ENCODE measurements around the gene SEC23IP. TPM values are rescaled to one million over a fixed set of nuclear protein-coding genes. Genes with fewer than 3 reads are reported as not detected.

The SEC23IP gene
- total and polyA plus RNA-seq, 8 donors: 4.1 to 82.1 (median 14.8) TPM

DNA sequence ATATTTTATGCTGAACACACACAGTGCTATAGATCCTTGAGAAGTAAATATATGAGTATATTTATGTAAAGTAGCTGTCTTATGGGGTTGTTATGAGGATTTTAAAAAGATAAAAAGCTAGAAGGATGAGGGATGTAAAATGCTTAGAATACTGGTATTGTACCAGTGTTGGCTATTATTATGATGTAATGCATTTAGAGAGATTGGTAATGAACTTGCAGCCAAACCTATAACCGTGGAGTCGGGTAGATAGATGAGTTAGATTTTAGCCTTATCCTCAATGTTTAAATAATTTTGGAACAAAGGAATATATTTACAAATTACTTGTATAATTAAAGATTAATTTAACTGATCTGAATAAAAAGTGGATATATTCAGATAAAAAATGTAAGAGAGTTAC, 99.3 kb downstream of the SEC23IP start:
- no peak overlapping the region for H3K27ac ChIP-seq
- peaks cover 0 to 3% (median 0%) of the 10 kb centered on the region in 3 donors for H3K27me3 ChIP-seq
- H3K9me3 ChIP-seq: peaks cover 0 to 18% (median 5%) of the 10 kb centered on the region in 4 donors
- intact Hi-C loops (cut with DNase I; ENCODE audit: low total_unique reads): no loop called here
- TF ChIP-seq POLR2AphosphoS5 (IDR thresholded peaks at IDR 0.05): no peak
- no peak for TF ChIP-seq POLR2A (IDR thresholded peaks at IDR 0.05)
- TF ChIP-seq EP300 (IDR thresholded peaks at IDR 0.05): no peak
- TF ChIP-seq, protein P1, sequence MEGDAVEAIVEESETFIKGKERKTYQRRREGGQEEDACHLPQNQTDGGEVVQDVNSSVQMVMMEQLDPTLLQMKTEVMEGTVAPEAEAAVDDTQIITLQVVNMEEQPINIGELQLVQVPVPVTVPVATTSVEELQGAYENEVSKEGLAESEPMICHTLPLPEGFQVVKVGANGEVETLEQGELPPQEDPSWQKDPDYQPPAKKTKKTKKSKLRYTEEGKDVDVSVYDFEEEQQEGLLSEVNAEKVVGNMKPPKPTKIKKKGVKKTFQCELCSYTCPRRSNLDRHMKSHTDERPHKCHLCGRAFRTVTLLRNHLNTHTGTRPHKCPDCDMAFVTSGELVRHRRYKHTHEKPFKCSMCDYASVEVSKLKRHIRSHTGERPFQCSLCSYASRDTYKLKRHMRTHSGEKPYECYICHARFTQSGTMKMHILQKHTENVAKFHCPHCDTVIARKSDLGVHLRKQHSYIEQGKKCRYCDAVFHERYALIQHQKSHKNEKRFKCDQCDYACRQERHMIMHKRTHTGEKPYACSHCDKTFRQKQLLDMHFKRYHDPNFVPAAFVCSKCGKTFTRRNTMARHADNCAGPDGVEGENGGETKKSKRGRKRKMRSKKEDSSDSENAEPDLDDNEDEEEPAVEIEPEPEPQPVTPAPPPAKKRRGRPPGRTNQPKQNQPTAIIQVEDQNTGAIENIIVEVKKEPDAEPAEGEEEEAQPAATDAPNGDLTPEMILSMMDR (IDR thresholded peaks at IDR 0.05): no peak
- no peaks in the 10 kb centered on the region for H3K4me1 ChIP-seq
- no peak overlapping the region for H3K4me3 ChIP-seq
- no peak for DNase-seq
- H3K36me3 ChIP-seq: no peaks in the 10 kb centered on the region
- 74 to 86% (median 82%) methylated on average over 2 of the region's 2 CpGs for WGBS, 5 donors

Small RNAs within 50 kb of the gene (small RNA-seq; reads per million reads assigned to genes)
- 0 reads per million in 4 donors for gene MIR4682

Other genes with a start within 250 kb of the SEC23IP start
- gene BAG3, start 241.3 kb upstream of the SEC23IP start, total RNA-seq: 100 to 1,000 TPM in 1 of 5 donors, 10 to 100 TPM in 3, 1 to 10 TPM in 1; 8.4 to 113 (median 27.8) TPM
- 10 to 100 TPM; 18.9 to 37.8 (median 26.9) TPM for gene BAG3, start 241.3 kb upstream of the SEC23IP start, polyA plus RNA-seq
- gene INPP5F, start 166.7 kb upstream of the SEC23IP start, total RNA-seq: 10 to 100 TPM; 15.4 to 25.7 (median 20.3) TPM
- gene INPP5F, start 166.7 kb upstream of the SEC23IP start, polyA plus RNA-seq: 1 to 10 TPM; 4.6 to 8.7 (median 4.9) TPM
- 10 to 100 TPM; 19.8 to 88.9 (median 50.9) TPM for gene MCMBP, start 19.9 kb upstream of the SEC23IP start, total RNA-seq
- gene MCMBP, start 19.9 kb upstream of the SEC23IP start, polyA plus RNA-seq: 10 to 100 TPM; 17.5 to 26.1 (median 21.8) TPM

Measured in stomach (tissue), 9 donors.